AG08396 (cell line): ENCODE measurements around the gene CLECL1.
"Not testable (repeated sequence)": the region's sequence is repeated elsewhere in the genome, so short reads cannot be mapped to it uniquely, and the experiment has no call there.

Experiments
- DNase-seq: peaks from one replicate; pipeline ENCODE4 v3.0.0; 2012; ENCODE audit warnings: low spot score, mixed read lengths

Gene CLECL1

GRCh38 chr12:9719790-9720189 lies 13.1 kb downstream of the CLECL1 start:
- no peak for DNase-seq

DNA sequence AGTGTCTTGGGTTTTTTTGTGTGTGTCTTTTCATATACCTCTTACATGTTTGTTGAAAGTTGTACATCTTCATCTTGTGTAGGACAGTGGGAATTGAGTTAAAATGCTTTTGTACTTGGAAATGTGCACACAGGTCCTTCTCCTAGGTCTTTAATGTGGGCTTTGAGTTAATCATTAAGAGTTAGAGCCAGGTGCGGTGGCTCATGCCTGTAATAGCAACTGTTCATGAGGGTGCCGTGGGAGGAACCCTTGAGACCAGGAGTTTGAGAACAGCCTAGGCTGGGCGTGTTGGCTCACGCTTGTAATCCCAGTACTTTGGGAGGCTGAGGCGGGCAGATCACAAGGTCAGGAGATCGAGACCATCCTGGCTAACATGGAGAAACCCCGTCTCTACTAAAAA lies 13.9 kb downstream of the CLECL1 start:
- DNase-seq, result no peak

- no peak for DNase-seq
Observed at GRCh38 chr12:9717070-9717925, 15.6 kb downstream of the CLECL1 start.

- DNase-seq, result not testable (repeated sequence)
Observed at GRCh38 chr12:9713032-9713558, 19.8 kb downstream of the CLECL1 start.

DNA sequence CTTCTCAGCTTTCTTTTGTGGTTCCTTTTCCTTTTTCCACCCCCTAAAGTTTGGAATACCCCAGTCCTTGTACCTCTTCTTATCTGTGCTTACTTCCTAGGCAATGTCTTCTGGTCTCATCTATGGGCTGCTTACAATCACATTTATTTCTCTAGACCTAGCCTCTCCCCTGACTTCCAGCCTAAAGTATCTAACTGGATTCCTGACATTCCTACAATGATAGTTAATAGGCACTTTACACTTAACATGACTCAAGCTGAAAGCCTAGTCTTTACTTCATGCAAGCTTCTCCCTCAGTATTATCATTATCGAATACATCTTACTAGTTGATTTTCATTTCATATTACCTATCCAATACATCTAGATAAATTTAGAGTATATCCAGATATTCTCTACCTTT lies 21.2 kb downstream of the CLECL1 start:
- no peak for DNase-seq

DNA sequence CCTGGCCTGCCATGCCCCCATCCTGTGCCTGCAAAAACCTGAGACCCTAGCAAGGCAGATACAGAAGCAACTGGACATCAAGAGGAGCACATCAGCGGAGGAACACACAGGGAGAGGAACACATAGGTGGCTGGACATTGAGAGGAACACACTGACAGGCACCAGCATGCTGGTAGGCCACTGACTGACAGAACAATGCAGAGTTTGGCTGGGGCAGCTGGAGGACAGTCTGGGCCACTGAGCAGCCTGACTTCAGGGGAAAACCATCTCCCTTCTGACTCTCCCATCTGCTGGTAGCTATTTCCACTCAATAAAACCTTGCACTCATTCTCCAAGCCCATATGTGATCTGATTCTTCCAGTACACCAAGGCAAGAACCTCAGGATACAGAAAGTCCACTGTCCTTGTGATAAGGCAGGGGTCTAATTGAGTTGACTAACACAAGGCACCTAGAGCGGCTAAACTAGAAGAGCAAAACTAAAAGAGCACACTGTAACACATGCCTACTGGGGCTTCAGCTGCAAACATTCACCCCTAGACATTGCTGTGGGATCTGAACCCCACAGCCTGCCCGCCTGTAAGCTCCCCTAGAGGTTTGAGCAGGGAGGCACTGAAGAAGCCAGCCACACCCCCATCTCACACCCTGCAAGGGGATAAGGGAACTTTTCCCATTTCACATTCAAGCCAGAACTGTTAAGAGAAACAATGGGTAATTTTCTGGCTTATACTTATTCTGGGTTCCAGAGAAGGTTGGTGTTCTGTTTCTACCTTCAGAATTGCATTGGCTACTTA lies 22.1 kb downstream of the CLECL1 start:
- DNase-seq, result no peak

DNA sequence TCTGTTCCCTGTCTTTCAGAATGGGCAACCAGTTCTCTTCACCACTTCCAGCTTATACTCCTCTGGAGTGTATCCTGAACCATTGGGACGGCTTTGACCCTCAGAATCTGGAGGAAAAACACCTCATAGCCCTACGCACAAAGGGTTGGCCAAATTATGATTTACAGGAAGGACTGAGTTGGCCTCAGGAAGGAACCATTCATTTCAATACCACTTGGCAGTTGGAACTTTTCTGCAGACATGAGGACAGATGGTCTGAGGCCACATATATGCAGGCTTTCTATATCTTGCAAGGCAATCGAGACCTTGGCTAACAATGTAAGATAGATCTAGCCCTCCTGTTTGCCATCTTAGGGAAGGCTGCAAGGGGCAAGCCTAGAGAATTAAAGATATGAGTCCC lies 24.0 kb downstream of the CLECL1 start:
- no peak for DNase-seq

GRCh38 chr12:9707864-9708808 lies 24.8 kb downstream of the CLECL1 start:
- DNase-seq, result peak; percentile 41

DNA sequence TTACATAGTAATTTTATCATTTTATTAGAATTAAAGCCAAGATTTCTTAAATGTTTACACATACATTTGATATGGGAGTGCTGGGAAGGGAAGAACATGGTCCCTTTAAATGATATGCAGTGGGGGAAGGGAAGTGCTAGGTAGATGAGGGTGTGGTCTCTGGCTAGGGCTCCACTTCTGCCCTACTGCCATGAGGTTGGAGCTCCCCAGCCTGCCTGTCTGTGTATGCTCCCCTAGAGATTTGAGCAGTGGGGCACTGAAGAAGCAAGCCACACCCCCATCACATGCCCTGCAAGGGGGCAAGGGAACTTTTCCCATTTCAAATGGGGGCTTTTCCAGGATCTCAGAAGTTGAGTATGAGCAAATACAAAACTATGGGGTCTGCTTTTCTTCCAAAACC lies 25.5 kb downstream of the CLECL1 start:
- DNase-seq, result no peak

- DNase-seq, result no peak
Observed at GRCh38 chr12:9706086-9706685, 26.7 kb downstream of the CLECL1 start.

DNA sequence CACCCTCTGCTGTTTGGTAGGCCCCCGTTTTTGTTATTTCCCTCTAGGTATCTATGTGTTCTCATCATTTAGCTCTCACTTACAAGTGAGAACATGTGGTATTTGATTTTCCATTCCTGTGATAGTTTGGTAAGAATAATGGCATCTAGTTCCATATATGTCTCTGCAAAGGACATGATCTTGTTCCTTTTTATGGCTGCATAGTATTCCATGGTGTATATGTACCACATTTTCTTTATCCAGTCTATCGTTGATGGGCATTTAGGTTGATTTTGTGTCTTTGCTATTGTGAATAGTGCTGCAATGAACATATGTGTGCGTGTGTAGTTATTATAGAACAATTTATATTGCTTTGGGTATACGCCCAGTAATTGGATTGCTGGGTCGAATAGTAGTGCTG lies 28.3 kb downstream of the CLECL1 start:
- not testable (repeated sequence) for DNase-seq

DNA sequence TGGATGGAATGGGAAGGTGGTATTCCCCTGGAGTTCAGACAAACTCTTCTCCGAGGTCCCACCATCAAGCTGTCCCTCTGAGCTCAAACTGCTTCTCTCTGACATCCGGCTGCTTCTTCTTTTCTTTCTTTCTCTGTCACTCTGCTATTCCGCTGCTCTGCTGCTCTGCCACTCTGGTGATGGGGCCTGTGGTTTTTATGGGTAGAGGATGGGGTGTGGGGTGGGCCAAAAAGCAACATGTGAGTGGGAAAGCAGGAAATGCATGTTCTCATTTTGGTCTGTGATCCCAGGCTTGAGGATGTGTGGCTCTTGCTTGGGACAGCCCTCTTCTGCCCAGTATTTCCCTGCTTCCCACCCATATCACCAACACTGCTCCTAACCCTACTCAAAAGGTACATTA lies 30.6 kb downstream of the CLECL1 start:
- no peak for DNase-seq

DNA sequence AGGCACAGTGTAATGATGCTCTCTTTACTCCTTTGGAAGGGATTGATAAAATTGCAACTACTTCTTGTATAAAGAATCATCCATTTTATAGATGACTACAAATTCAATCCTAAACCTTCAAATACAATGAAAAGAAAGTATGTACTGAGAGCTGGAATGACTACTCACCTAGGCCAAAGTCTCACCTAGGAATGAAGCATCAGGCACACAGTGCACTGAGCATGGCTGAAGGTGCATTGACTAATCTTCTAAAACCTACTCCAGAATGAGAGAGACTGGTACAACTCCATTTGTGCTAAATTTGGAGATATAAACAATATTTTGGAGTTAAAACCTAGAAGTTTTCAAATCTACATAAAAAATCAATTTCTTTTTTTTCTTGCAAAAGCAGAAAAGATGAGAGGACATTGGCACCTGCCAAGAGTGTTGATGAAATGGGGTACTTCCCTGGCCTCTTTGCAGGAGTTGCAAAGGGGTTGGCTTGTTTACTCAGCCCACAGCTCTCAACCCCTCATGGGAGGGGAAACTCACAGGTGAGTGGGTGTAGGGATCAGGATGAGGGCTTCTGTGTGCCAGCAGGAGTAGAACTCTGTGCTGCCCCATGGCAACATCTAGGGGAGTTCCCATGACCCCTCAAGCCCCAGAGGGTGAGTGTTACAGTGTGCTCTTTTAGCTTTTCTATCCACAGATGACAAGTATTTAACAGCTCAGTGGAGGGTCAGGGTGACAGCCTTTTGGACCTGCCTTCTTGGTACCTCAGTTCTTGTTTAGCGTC lies 31.3 kb downstream of the CLECL1 start:
- DNase-seq, result no peak

DNA sequence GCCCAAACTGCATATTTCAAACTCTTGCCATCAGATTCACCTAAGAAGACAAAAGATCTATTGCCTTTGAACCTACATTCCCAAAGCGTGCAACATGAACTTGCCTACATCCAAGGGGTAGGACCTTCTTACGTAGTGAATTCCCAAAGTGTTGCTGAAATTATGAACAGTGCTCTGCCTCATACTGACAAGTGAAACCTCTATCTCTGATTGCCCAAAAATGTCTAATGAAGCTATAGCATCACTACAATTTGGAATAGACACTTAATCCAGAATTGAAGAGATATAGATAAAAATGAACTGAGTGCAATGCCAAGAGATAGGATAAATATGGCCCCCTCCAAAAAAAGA lies 32.3 kb downstream of the CLECL1 start:
- no peak for DNase-seq

- no peak for DNase-seq
Observed at GRCh38 chr12:9699898-9700605, 32.8 kb downstream of the CLECL1 start.

- DNase-seq, result no peak
Observed at GRCh38 chr12:9699269-9699897, 33.5 kb downstream of the CLECL1 start.

GRCh38 chr12:9698681-9699080 lies 34.2 kb downstream of the CLECL1 start:
- DNase-seq, result no peak

- DNase-seq, result no peak
Observed at GRCh38 chr12:9697619-9698018, 35.3 kb downstream of the CLECL1 start.

- DNase-seq, result not testable (repeated sequence)
Observed at GRCh38 chr12:9695661-9696060, 37.2 kb downstream of the CLECL1 start.

DNA sequence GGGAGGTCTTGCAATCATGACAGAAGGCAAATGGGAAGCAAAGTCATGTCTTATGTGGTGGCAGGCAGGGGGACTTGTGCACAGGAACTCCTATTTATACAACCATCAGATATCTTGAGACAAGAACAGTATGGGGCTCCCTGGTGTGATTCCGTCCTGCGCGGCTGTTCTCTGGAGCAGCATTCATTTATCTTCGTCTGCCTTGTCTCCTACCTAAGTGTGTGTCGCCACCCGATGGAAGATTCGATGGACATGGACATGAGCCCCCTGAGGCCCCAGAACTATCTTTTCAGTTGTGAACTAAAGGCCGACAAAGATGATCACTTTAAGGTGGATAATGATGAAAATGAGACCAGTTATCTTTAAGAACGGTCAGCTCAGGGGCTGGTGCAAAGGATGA lies 37.7 kb downstream of the CLECL1 start:
- DNase-seq, result not testable (repeated sequence)
